Body of pancreas (tissue), 4 donors: ENCODE results near the gene LDLRAD4. TPM values are rescaled to one million over a fixed set of nuclear protein-coding genes. Genes with fewer than 3 reads are reported as not detected.

ENCODE experiments used
- ATAC-seq: fragments of 150-250 bp; one replicate; pipeline ENCODE4 v1.9.1; 2016
- DNase-seq, 4 donors: peaks; one replicate each; pipeline ENCODE4 v3.0.0-alpha.2; 2019
- H3K27ac ChIP-seq, 4 donors: fragments of 200-600 bp; sonication (generic); 1 replicate in 3 of 4; 2 replicates in 1 of 4; pipeline versions ENCODE4 v1.5.1 to v1.6.1; 2016 to 2019; ENCODE audit warnings: mild to moderate bottlenecking in 1 of 4, mixed read lengths in 1 of 4, moderate library complexity in 1 of 4
- H3K27me3 ChIP-seq, 2 donors: fragments of 200-600 bp; sonication (generic); one replicate each; pipeline ENCODE4 v1.6.0; 2016; ENCODE audit warnings: mild to moderate bottlenecking in 1 of 2
- H3K36me3 ChIP-seq, 2 donors: fragments of 200-600 bp; sonication (generic); replicated peaks in 1 of 2; 2 replicates each; pipeline ENCODE4 v1.5.1; 2016; ENCODE audit warnings: low read depth in 2 of 2; ENCODE audit not compliant: insufficient read depth in 1 of 2
- H3K4me1 ChIP-seq: fragments of 200-600 bp; sonication (generic); one replicate; pipeline ENCODE4 v1.6.0; 2016
- H3K4me3 ChIP-seq, 2 donors: fragments of 200-600 bp; sonication (generic); 1 replicate in 1 of 2; 2 replicates in 1 of 2; pipeline ENCODE4 v1.5.1; 2016 to 2019
- H3K9me3 ChIP-seq, 3 donors: fragments of 200-600 bp; sonication (generic); 1 replicate in 2 of 3; 2 replicates in 1 of 3; pipeline ENCODE4 v1.5.1; 2016
- POLR2A ChIP-seq, 3 donors: fragments of 450-650 bp; IDR thresholded peaks; one replicate each; pipeline ENCODE4 v1.6.1; 2016; ENCODE audit warnings: antibody characterized with exemption in 3 of 3, mild to moderate bottlenecking in 2 of 3
- WGBS, 2 donors: methylation state at CpG; one replicate each; pipeline ENCODE4 v1.1.5; 2017; 5-methylcytosine and 5-hydroxymethylcytosine counted together
- intact Hi-C: fragments of 100-400 bp; cut with DNase I; formaldehyde crosslinking; loops from one replicate; pipeline ENCODE4 v1.15.1; 2023
- total RNA-seq, 2 donors: library from RNA; depleted of rRNA; stranded (reverse); fragments of >200 nt; gene quantifications; one replicate each; pipeline ENCODE4 v1.1.0, GENCODE V29; 2016
- TF ChIP-seq, protein P1 (sequence below), 7 experiments: fragments of 450-650 bp in 4 of 7; fragments of 200-600 bp in 3 of 7; sonication (generic) in 3 of 7; IDR thresholded peaks; one replicate each; pipeline ENCODE4 v1.5.1; 2016 to 2019; ENCODE audit warnings: antibody characterized with exemption in 7 of 7

Gene LDLRAD4
- total RNA-seq, 2 donors from 2014 or later: 8.6 to 35.9 TPM

- Histone ChIP-seq H3K4me3 (no peak overlapping the region), H3K9me3 (no peaks in the 10 kb centered on the region), H3K4me1 (no peaks in the 10 kb centered on the region), H3K27ac (no peak overlapping the region), H3K27me3 (no peaks in the 10 kb centered on the region), H3K36me3 (no peaks in the 10 kb centered on the region)
- TF ChIP-seq, protein P1, sequence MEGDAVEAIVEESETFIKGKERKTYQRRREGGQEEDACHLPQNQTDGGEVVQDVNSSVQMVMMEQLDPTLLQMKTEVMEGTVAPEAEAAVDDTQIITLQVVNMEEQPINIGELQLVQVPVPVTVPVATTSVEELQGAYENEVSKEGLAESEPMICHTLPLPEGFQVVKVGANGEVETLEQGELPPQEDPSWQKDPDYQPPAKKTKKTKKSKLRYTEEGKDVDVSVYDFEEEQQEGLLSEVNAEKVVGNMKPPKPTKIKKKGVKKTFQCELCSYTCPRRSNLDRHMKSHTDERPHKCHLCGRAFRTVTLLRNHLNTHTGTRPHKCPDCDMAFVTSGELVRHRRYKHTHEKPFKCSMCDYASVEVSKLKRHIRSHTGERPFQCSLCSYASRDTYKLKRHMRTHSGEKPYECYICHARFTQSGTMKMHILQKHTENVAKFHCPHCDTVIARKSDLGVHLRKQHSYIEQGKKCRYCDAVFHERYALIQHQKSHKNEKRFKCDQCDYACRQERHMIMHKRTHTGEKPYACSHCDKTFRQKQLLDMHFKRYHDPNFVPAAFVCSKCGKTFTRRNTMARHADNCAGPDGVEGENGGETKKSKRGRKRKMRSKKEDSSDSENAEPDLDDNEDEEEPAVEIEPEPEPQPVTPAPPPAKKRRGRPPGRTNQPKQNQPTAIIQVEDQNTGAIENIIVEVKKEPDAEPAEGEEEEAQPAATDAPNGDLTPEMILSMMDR (IDR thresholded peaks at IDR 0.05): no peak
- no peak for TF ChIP-seq POLR2A (IDR thresholded peaks at IDR 0.05)
- intact Hi-C loops: no loop called here
- no peak for DNase-seq
- WGBS, 2 donors: 52 to 60% methylated on average over 4 of the region's 4 CpGs
- ATAC-seq: no peak
Observed at GRCh38 chr18:13518382-13518781, 299.8 kb downstream of the LDLRAD4 start.

GRCh38 chr18:13520306-13520705 is 301.7 kb downstream of the LDLRAD4 start:
- Histone ChIP-seq H3K4me3 (no peak overlapping the region), H3K4me1 (no peaks in the 10 kb centered on the region), H3K27me3 (no peaks in the 10 kb centered on the region), H3K36me3 (no peaks in the 10 kb centered on the region), H3K27ac (peak overlapping the region in 2 of 4 donors; percentile 11 to 57), H3K9me3 (no peaks in the 10 kb centered on the region)
- ATAC-seq: no peak
- intact Hi-C loops: no loop called here
- DNase-seq: peak in 2 of 4 donors; percentile 21 to 67
- 66 to 75% methylated on average over 5 to 6 of the region's 6 CpGs for WGBS, 2 donors
- TF ChIP-seq, protein P1 (IDR thresholded peaks at IDR 0.05): no peak
- no peak for TF ChIP-seq POLR2A (IDR thresholded peaks at IDR 0.05)

DNA sequence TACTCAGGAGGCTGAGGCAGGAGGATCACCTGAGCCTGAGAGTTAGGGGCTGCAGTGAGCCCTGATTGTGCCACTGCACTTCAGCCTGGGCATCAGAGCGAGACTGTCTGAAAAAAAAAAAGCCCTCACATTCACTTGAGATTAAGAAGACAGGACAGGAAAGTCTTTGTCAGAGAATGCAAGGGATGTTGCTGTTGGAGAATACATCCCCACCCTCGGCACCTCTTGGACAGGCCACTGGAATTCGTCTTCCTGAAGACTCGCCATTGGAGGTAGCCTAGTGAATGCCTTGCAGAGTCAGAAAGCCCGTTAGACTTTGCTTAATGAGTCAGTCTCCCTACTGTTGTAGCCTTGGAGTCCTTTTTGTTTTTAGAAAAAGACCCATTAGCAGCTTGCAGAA is 302.2 kb downstream of the LDLRAD4 start:
- H3K27ac ChIP-seq: peak overlapping the region in 2 of 4 donors; percentile 11 to 57
- H3K4me3 ChIP-seq: no peak overlapping the region
- intact Hi-C loops: no loop called here

DNA sequence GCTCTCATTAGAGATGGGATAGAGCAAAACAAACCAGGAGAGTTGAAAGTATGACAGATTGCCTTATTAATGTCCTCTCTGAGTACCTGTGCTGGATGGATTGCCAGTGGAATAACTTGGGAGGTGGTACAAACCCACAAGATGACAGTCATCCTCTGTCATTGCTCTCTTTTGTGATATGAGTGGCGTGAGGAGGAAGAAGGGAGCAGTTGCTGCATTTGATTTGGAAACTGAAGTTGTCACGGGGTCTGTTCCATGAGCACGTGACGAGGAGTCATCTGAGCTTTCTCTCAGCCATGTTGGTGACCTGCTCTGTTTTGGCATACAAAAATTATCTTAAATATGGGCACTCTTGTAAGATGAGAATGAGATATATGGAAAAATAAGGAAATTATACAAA is 302.9 kb downstream of the LDLRAD4 start:
- Histone ChIP-seq H3K4me3 (no peak overlapping the region), H3K27ac (no peak overlapping the region), H3K4me1 (no peaks in the 10 kb centered on the region), H3K27me3 (no peaks in the 10 kb centered on the region), H3K36me3 (no peaks in the 10 kb centered on the region), H3K9me3 (no peaks in the 10 kb centered on the region)
- ATAC-seq: no peak
- intact Hi-C loops: no loop called here
- TF ChIP-seq, protein P1 (IDR thresholded peaks at IDR 0.05): no peak
- TF ChIP-seq POLR2A (IDR thresholded peaks at IDR 0.05): no peak
- DNase-seq: no peak
- WGBS, 2 donors: 80 to 91% methylated on average over 4 of the region's 4 CpGs

More for the DNA sequence above, 302.2 kb downstream of the LDLRAD4 start:
- ATAC-seq (no peak), DNase-seq (no peak)
- no peak for TF ChIP-seq POLR2A (IDR thresholded peaks at IDR 0.05)
- TF ChIP-seq, protein P1 (IDR thresholded peaks at IDR 0.05): no peak
- WGBS, 2 donors: 88 to 90% methylated on average over 5 of the region's 5 CpGs
- Histone ChIP-seq H3K4me1 (no peaks in the 10 kb centered on the region), H3K27me3 (no peaks in the 10 kb centered on the region), H3K9me3 (no peaks in the 10 kb centered on the region), H3K36me3 (no peaks in the 10 kb centered on the region)

DNA sequence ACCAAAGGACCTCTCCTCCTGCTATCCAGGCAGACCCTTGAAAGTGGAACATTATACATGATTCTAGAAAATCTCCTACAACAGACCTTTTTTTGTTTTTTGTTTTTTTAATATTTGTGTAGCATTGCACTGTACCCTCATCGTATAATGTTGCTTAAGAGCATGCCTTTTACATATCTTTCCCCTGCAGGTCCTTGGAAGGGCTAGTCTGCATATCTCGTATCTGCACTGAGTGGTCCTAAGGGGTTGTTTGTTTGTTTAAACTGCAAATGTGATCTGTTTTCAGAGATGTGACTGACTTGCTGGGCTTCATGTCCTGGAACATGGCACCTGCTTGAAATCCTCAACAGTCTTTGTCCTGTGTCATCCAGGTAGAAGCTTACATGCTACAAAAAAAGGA is 303.7 kb downstream of the LDLRAD4 start:
- intact Hi-C loops: no loop called here
- WGBS, 2 donors: 82 to 97% methylated on average over 2 of the region's 2 CpGs
- Histone ChIP-seq H3K27me3 (no peaks in the 10 kb centered on the region), H3K27ac (no peak overlapping the region), H3K36me3 (no peaks in the 10 kb centered on the region), H3K4me1 (no peaks in the 10 kb centered on the region), H3K4me3 (no peak overlapping the region), H3K9me3 (no peaks in the 10 kb centered on the region)
- DNase-seq (no peak), ATAC-seq (no peak)
- TF ChIP-seq, protein P1 (IDR thresholded peaks at IDR 0.05): no peak
- no peak for TF ChIP-seq POLR2A (IDR thresholded peaks at IDR 0.05)
